COLO668 (cell line): Measurements from ENCODE around the gene JSRP1.

Experiments
- DNase-seq: peaks from one replicate; lab custom pipeline; 2025; ENCODE audit not compliant: unreplicated experiment; lab: John Stamatoyannopoulos, UW

Gene JSRP1

GRCh38 chr19:2266183-2266993 is 10.2 kb upstream of the JSRP1 start:
- DNase-seq = peak; percentile 70

GRCh38 chr19:2261438-2262172 is 5.4 kb upstream of the JSRP1 start:
- peak; percentile 45 for DNase-seq

- DNase-seq = peak; percentile 19
Observed at GRCh38 chr19:2260341-2260805, 4.2 kb upstream of the JSRP1 start.

- DNase-seq = peak; percentile 54
Observed at GRCh38 chr19:2259336-2259735, 3.1 kb upstream of the JSRP1 start.

DNA sequence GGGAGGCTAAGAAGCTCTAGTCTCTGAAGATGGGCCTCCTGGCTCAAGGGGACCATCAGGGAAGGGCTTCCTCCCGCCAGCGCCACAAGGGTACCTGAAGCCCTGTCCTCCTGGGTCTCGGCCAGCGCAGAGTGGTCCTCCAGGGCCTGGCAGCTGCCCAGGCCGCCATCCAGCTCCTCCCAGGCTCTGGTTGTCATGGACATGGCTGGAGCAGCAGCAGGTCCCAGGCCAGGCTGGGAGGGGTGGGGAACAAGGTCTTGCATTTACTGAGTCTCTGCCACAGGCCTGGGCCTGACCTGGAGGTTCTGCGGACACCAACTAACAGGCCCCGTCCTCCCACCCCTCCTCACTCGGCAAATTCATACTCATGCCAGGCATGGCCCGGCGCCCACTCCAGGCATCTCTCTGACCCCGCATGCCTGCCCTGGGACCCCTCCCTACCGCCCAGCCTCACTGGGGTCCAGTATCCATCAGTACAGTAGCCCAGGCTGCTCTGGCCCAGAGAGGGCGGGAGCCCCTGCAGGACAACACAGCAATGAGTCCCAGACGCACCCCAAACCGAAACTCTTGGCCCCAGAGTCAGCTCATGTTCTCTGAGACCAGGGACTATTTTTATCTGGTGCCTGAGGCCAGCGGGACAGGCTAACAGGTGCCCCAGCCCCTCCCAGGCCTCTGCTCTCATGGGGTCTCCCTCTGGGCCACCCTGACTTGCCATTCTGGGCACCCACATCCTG is 938 bp downstream of the JSRP1 start:
- DNase-seq = peak; percentile 52

- no peak for DNase-seq
Observed at GRCh38 chr19:2254064-2254872, 1.9 kb downstream of the JSRP1 start.

DNA sequence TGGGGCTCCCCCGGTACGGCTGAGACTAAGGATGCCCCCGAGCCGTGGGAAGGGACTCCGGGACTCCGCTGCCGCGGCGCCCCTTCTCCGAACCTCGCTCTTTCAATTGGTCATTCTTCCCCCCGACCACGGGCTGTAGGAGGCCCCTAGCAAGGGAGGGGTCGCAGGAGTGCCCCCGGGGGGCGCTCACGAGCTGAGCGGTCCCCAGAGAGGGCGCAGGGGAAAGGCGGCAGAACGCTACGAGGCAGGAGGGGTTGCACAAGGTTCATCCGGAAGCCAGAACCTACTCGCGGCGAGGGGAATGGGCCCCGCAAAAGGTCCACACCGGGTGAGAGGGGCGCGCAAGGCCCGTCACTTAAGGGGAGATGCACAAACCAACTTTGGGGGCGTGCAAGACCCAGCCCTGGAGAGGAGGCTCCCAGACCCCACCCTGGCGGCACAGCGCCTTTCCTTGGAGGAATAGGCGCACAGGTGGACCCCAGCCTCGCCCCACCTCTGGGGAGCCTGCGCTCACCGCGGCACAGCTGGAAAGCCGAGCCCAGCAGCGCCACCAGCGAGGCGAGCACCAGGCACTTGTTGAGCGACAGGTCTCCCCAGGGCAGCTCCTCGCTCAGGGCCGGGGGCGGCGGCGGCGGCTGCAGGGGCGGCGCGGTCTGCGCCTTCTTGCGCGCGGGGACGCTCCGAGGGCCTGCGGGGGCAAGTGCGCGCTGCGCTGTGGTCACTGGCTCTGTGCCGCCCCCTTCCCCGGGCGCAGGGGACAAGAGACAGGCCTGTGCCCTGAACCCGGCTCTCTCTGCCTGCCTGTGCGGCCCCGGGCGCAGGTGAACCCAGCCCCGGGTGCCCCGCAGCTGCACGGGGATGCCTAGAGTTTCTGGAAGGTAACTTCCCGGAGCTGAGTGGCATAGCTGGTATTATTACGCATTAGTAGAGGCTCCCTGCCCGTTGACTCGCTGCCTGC is 2.8 kb downstream of the JSRP1 start:
- DNase-seq = no peak

GRCh38 chr19:2252797-2253105 is 3.5 kb downstream of the JSRP1 start:
- DNase-seq = no peak

- DNase-seq = no peak
Observed at GRCh38 chr19:2252055-2252796, 4.0 kb downstream of the JSRP1 start.

DNA sequence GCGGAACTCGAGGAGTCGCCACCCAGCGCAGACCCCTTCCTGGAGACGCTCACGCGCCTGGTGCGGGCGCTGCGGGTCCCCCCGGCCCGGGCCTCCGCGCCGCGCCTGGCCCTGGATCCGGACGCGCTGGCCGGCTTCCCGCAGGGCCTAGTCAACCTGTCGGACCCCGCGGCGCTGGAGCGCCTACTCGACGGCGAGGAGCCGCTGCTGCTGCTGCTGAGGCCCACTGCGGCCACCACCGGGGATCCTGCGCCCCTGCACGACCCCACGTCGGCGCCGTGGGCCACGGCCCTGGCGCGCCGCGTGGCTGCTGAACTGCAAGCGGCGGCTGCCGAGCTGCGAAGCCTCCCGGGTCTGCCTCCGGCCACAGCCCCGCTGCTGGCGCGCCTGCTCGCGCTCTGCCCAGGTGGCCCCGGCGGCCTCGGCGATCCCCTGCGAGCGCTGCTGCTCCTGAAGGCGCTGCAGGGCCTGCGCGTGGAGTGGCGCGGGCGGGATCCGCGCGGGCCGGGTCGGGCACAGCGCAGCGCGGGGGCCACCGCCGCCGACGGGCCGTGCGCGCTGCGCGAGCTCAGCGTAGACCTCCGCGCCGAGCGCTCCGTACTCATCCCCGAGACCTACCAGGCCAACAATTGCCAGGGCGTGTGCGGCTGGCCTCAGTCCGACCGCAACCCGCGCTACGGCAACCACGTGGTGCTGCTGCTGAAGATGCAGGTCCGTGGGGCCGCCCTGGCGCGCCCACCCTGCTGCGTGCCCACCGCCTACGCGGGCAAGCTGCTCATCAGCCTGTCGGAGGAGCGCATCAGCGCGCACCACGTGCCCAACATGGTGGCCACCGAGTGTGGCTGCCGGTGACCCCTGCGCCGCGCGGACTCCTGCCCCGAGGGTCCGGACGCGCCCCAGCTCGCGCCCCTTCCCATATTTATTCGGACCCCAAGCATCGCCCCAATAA is 4.8 kb downstream of the JSRP1 start:
- DNase-seq = no peak

DNA sequence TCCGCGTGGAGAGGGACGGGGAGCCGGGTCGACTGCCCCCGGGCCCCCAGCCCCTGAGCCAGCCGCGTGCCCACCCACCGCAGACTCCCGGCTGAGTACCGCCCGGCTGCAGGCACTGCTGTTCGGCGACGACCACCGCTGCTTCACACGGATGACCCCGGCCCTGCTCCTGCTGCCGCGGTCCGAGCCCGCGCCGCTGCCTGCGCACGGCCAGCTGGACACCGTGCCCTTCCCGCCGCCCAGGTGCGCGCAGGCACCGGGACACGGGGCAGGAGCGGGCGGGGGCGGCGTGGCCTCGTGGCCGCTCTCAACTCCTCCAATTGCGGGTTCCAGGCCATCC is 5.5 kb downstream of the JSRP1 start:
- DNase-seq = no peak

GRCh38 chr19:2249880-2250765 is 6.1 kb downstream of the JSRP1 start:
- DNase-seq = peak; percentile 18

DNA sequence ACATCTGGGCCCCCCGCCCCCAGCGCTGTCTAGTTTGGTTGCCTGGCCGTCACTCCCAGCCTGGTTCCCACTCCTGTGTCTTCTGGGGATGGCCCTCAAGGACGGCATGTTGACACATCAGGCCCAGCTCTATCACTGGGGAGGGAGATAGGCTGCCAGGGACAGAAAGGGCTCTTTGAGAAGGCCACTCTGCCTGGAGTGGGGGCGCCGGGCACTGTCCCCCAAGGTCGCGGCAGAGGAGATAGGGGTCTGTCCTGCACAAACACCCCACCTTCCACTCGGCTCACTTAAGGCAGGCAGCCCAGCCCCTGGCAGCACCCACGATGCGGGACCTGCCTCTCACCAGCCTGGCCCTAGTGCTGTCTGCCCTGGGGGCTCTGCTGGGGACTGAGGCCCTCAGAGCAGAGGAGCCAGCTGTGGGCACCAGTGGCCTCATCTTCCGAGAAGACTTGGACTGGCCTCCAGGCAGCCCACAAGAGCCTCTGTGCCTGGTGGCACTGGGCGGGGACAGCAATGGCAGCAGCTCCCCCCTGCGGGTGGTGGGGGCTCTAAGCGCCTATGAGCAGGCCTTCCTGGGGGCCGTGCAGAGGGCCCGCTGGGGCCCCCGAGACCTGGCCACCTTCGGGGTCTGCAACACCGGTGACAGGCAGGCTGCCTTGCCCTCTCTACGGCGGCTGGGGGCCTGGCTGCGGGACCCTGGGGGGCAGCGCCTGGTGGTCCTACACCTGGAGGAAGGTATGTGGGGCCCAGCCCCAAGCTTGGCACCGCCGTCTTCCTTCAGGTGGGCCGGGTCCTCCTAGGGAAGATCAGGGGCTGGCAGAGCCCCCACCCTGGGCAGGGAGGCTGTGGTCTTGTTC is 7.0 kb downstream of the JSRP1 start, which contains the start of gene AMH:
Gene AMH (plus strand): TSS at position 314 of the 857 bp plus-strand sequence. CDS start 10 bp downstream, at position 324.
- DNase-seq = no peak

- no peak for DNase-seq
Observed at GRCh38 chr19:2248136-2249009, 7.8 kb downstream of the JSRP1 start.
